Transverse colon (tissue), 4 donors: ENCODE data around the gene TCF25. TPM values are rescaled to one million over a fixed set of nuclear protein-coding genes. Genes with fewer than 3 reads are reported as not detected.

Experiments used
- DNase-seq: peaks from one replicate; pipeline ENCODE4 v3.0.0-alpha.2; 2019
- H3K27ac ChIP-seq, 4 donors: fragments of 200-600 bp; sonication (generic); 2 replicates each; pipeline ENCODE4 v1.5.1; 2016 to 2018; ENCODE audit warnings: inconsistent platforms in 4 of 4
- H3K27me3 ChIP-seq: fragments of 200-600 bp; sonication (generic); 2 replicates; pipeline ENCODE4 v1.5.1; 2017; ENCODE audit warnings: inconsistent platforms
- H3K36me3 ChIP-seq, 4 donors: fragments of 200-600 bp; sonication (generic); 2 replicates each; pipeline ENCODE4 v1.5.1; 2017 to 2019; ENCODE audit warnings: inconsistent platforms in 4 of 4
- H3K4me1 ChIP-seq, 4 donors: fragments of 200-600 bp; sonication (generic); 2 replicates each; pipeline ENCODE4 v1.5.1; 2017 to 2020; ENCODE audit warnings: inconsistent platforms in 4 of 4
- H3K4me3 ChIP-seq, 4 donors: fragments of 200-600 bp; sonication (generic); 1 replicate in 1 of 4; 2 replicates in 3 of 4; pipeline versions ENCODE4 v1.5.1 to v1.6.1; 2017 to 2019; ENCODE audit warnings: inconsistent platforms in 4 of 4
- H3K9me3 ChIP-seq, 2 donors: fragments of 200-600 bp; sonication (generic); 2 replicates each; pipeline ENCODE4 v1.5.1; 2017 to 2019; ENCODE audit warnings: inconsistent platforms in 2 of 2
- EP300 ChIP-seq: sonication (generic); formaldehyde crosslinking; IDR thresholded peaks from one replicate; pipeline ENCODE4 v1.6.1; 2017; ENCODE audit warnings: antibody characterized with exemption, low read depth
- POLR2A ChIP-seq: fragments of 450-650 bp; IDR thresholded peaks from one replicate; pipeline ENCODE4 v1.6.1; 2016; ENCODE audit warnings: antibody characterized with exemption, mild to moderate bottlenecking, moderate library complexity
- POLR2AphosphoS5 ChIP-seq, 3 donors: sonication (generic); formaldehyde crosslinking; IDR thresholded peaks; one replicate each; pipeline ENCODE4 v1.6.1; 2016; ENCODE audit warnings: antibody characterized with exemption in 3 of 3
- WGBS, 2 donors: methylation state at CpG; one replicate each; pipeline ENCODE4 v1.1.5; 2018; ENCODE audit warnings: low coverage in 1 of 2; 5-methylcytosine and 5-hydroxymethylcytosine counted together
- in situ Hi-C, 4 donors: fragments of 200-750 bp; cut with MboI; loops; one replicate each; pipeline versions ENCODE4 v1.15.0 to v1.15.1; 2017; ENCODE audit warnings: low sequenced_read_pairs in 3 of 4, low pct_ligation_motif_present in 1 of 4, low pct_unique_long_range_greater_than_20kb in 1 of 4
- intact Hi-C: fragments of 100-400 bp; cut with DNase I; formaldehyde crosslinking; loops from one replicate; pipeline ENCODE4 v1.15.1; 2023; ENCODE audit warnings: low total_unique reads
- total RNA-seq, 4 donors: library from RNA; depleted of rRNA; stranded (reverse); fragments of >200 nt; gene quantifications; one replicate each; pipeline ENCODE4 v1.1.0, GENCODE V29; 2016
- TF ChIP-seq, protein P1 (sequence below), 5 experiments: fragments of 200-600 bp in 3 of 5; fragments of 450-650 bp in 2 of 5; sonication (generic) in 3 of 5; IDR thresholded peaks; 1 replicate in 2 of 5; 2 replicates in 3 of 5; pipeline ENCODE4 v1.5.1; 2016 to 2017; ENCODE audit warnings: antibody characterized with exemption in 5 of 5, inconsistent platforms in 3 of 5, mild to moderate bottlenecking in 2 of 5, moderate library complexity in 1 of 5

The TCF25 gene
- total RNA-seq, 4 donors from 2014 or later: 202 to 648 (median 354) TPM

DNA sequence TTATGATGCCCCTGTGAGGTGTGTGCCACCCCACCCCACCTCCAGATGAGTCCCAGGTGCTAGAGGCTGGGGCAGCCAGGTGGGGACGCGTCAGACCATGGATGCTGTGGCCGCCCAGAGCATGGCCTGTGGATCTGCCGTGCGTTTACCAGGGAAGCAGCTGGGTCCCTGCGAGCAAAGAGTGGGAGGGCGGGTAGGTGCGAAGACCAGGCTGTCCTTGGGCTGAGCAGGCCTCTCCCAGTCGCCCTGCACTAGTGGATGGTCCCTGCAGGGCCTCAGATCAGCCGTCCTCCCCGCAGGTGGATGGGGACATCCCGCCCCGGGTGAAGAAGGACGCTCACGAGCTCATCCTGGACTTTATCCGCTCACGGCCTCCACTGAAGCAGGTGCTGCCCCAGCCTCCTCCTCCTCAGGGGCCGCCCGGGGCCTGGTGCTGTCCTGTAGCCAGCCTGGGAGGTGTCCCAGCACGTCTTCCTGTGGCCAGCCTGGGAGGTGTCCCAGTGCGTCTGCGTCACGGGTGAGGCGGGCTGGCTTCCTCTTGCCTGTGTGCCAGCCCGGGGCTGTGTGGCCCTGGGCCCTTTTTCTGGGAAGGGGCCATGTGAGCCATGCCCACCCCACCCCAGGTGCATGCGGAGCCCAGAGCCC, 18.0 kb upstream of the TCF25 start:
- Histone ChIP-seq H3K27ac (no peak overlapping the region), H3K36me3 (no peaks in the 10 kb centered on the region), H3K4me1 (peaks cover 0 to 14% (median 9%) of the 10 kb centered on the region in 4 donors), H3K4me3 (no peak overlapping the region), H3K9me3 (no peaks in the 10 kb centered on the region), H3K27me3 (no peaks in the 10 kb centered on the region)
- in situ Hi-C loops (no loop called here), intact Hi-C loops (no loop called here)
- no peak for TF ChIP-seq POLR2A
- TF ChIP-seq, protein P1, sequence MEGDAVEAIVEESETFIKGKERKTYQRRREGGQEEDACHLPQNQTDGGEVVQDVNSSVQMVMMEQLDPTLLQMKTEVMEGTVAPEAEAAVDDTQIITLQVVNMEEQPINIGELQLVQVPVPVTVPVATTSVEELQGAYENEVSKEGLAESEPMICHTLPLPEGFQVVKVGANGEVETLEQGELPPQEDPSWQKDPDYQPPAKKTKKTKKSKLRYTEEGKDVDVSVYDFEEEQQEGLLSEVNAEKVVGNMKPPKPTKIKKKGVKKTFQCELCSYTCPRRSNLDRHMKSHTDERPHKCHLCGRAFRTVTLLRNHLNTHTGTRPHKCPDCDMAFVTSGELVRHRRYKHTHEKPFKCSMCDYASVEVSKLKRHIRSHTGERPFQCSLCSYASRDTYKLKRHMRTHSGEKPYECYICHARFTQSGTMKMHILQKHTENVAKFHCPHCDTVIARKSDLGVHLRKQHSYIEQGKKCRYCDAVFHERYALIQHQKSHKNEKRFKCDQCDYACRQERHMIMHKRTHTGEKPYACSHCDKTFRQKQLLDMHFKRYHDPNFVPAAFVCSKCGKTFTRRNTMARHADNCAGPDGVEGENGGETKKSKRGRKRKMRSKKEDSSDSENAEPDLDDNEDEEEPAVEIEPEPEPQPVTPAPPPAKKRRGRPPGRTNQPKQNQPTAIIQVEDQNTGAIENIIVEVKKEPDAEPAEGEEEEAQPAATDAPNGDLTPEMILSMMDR (IDR thresholded peaks at IDR 0.05): no peak
- no peak for TF ChIP-seq POLR2AphosphoS5 (IDR thresholded peaks at IDR 0.05)
- TF ChIP-seq EP300: no peak
- no peak for DNase-seq
- 86 to 100% methylated on average over 1 to 26 of the region's 26 CpGs for WGBS, 2 donors

DNA sequence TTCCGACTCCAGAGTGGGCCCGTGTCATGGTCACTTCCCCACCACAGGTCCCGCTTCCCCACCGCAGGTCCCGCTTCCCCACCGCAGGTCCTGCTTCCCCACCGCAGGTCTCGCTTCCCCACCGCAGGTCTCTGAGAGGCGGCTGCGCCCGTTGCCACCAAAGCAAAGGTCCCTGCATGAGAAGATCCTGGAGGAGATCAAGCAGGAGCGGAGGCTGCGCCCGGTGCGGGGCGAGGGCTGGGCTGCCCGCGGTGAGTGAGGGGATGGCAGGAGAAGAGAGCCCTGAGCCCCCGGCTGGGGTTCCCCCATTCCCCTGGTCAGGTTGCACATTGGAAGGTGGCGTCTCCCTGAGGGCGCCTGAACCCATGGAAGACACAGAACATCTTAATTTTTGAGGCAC, 17.4 kb upstream of the TCF25 start:
- H3K27me3 ChIP-seq: no peaks in the 10 kb centered on the region
- intact Hi-C loops: loop anchor here (2.0 kb wide), 1 partner anchor 101 kb away; no protein-coding TSS in a partner anchor
- no peak for DNase-seq
- peaks cover 0 to 14% (median 12%) of the 10 kb centered on the region in 4 donors for H3K4me1 ChIP-seq
- TF ChIP-seq, protein P1 (IDR thresholded peaks at IDR 0.05): no peak
- TF ChIP-seq EP300 (no peak), POLR2AphosphoS5 (IDR thresholded peaks at IDR 0.05) (no peak), POLR2A (no peak)
- in situ Hi-C loops: no loop called here
- WGBS, 2 donors: 87 to 100% methylated on average over 4 to 22 of the region's 22 CpGs
- no peak overlapping the region for H3K27ac ChIP-seq
- H3K9me3 ChIP-seq: no peaks in the 10 kb centered on the region
- H3K4me3 ChIP-seq: no peak overlapping the region
- no peaks in the 10 kb centered on the region for H3K36me3 ChIP-seq

DNA sequence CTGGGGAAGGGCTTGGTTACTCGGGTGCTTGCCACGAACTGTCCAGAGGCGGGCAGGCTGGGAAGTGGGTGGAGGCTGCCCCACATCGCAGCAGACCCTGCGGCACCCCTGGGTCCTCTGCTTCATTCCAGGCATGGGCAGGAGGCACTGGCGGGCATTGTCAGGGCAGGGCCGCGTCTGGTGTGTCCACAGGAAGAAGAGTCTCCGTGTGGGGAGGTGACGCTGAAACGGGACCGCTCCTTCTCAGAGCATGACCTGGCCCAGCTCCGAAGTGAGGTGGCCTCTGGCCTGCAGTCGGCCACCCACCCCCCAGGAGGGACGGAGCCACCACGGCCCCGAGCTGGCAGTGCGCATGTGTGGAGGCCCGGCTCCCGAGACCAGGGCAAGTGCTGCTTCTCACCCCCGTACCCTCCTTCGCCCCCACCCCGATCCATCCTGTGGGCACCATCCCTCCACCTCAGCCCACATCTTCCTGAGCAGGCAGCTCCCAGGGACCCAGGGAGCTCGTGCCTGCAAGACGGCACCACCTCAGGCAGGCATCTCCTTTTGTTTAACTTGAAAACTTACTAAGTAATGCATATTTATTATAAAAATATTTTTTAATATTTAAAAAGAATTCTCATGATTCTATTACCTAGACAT, 14.3 kb upstream of the TCF25 start:
- peaks cover 0 to 4% (median 0%) of the 10 kb centered on the region in 4 donors for H3K36me3 ChIP-seq
- intact Hi-C loops: no loop called here

DNA sequence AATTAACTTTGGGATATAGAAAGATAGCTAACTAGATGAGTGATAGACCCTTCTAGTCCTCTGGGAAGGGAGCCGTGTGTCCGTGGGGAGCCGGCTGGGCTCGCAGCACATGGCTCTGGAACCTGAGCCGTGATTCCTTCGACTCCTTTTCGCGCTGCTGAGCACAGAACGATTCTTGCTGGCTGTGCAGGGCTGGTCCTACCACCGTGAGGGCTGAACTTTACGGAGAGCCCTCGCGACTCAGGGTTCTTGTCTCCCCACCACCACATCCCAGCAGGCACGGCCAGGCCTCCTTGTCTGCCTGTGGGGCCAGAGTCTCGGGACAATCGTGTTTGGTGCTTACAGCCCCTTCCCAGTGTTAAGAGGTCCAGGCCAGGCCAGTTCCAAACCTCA, 13.8 kb upstream of the TCF25 start:
- no peak for DNase-seq
- no peaks in the 10 kb centered on the region for H3K27me3 ChIP-seq
- in situ Hi-C loops (no loop called here), intact Hi-C loops (no loop called here)
- H3K4me3 ChIP-seq: no peak overlapping the region
- peaks cover 3 to 21% (median 18%) of the 10 kb centered on the region in 4 donors for H3K4me1 ChIP-seq
- H3K36me3 ChIP-seq: peaks cover 0 to 4% (median 0%) of the 10 kb centered on the region in 4 donors
- H3K9me3 ChIP-seq: no peaks in the 10 kb centered on the region
- no peak overlapping the region for H3K27ac ChIP-seq
- WGBS, 2 donors: 87 to 100% methylated on average over 4 to 16 of the region's 16 CpGs
- no peak for TF ChIP-seq POLR2A
- no peak for TF ChIP-seq EP300

More for the DNA sequence above, 14.3 kb upstream of the TCF25 start:
- no peak overlapping the region for H3K27ac ChIP-seq
- H3K4me1 ChIP-seq: peaks cover 0 to 17% (median 13%) of the 10 kb centered on the region in 4 donors
- no peaks in the 10 kb centered on the region for H3K27me3 ChIP-seq
- in situ Hi-C loops: no loop called here
- TF ChIP-seq EP300 (no peak), POLR2A (no peak), POLR2AphosphoS5 (IDR thresholded peaks at IDR 0.05) (no peak)
- TF ChIP-seq, protein P1 (IDR thresholded peaks at IDR 0.05): no peak
- 84 to 86% methylated on average over 2 to 25 of the region's 25 CpGs for WGBS, 2 donors
- no peak overlapping the region for H3K4me3 ChIP-seq
- H3K9me3 ChIP-seq: no peaks in the 10 kb centered on the region
- no peak for DNase-seq
